Hematopoietic multipotent progenitor cell treated with erythropoietin and hydrocortisone succinate and interleukin-3 and kit ligand, for 17 days (in vitro differentiated cells): ENCODE measurements around the gene HTRA2.
A peak's percentile ranks its signal among the peaks of the same experiment; 100 is the strongest.

ENCODE experiments used
- DNase-seq: peaks from one replicate; pipeline ENCODE4 v3.0.0-alpha.2; 2015; ENCODE audit warnings: low spot score

The HTRA2 gene

DNA sequence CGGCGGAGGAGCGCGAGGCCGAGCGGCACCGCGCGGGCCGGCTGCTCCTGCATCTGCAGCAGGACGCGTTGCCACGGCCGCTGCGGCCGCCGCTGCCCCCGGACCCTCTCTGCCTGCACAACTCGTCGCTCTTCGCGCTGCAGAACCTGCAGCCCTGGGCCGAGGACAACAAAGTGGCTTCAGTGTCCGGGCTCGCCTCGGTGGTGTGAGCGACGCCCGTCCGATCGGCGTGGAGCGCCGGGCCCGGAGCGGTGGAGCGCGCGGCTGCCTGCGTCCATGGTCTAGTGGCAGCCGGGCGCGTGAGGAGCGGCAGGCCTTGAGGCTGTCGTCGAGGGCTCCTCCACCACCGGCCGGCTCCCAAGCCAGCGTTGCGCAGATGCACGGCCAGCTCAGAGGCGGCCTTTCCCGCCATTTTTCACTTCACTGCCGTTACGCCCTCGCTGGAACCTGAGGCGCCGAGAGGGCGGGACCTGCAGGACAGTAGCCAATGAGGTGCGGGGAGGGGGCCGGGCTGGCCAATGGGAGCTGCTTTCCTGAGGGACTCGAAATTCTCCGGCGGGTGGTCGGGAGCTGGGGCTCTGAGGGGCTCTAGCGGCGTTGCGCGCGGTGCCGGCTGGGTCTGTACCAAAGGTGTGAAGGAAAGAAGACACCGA is 13.6 kb upstream of the HTRA2 start:
- DNase-seq: peak; percentile 51

DNA sequence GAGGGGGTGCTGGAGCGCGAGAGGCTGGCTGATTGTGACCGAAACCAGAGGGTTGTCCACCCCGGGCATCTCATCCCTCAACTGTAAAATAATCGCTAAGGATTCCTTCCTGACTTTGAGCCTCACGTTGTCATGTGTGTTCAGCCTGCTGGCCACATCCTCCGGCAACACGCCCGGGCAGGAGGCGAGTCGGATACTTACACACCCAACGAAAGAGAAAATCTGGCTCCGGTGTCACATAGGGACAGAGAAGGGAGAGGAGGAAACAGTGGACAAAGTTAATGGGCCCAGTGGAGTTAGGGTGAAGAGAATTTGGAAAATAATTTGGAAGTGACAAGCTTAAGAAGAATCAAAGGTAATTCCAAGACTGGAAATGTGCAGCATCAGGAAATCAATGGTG is 13.1 kb upstream of the HTRA2 start:
- no peak for DNase-seq

DNA sequence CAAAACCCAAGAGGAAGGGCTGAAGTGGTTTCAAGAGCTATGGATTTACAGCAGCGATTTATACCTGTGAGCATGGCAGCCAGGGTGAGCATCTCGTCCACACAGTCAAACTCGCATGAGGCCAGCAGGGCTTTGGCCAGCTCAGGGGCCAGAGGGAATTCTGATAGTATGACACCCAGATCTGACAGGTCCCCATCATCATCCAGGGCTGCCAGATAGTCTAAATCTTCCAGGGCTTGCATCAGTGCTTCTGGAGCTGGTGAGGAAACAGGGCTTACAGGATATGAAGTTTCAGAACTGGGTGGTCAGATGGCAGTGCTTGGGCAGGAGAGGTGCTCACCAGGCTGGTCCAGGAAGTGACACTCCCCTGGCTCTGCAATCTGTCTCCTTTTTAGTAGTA is 7.2 kb upstream of the HTRA2 start:
- DNase-seq: no peak

DNA sequence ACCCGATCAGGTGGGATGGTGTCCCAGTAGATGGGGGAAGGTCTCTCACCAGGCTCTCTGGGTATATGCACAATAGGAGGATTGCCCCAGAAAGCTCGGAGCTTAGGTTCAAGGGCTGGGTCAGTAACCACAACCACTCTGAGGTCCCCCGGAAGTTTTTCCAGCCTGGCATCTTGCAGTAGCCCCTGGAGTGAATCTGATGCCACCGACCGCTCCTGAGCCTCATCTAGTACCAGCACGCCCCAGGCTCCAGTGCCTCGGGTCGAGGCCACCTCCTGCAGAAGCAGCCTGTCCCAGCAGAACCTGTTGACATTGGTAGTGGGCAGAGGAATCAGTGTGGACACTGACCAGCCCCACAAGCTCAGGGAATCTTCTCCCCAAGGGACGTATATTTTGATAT is 5.7 kb upstream of the HTRA2 start:
- DNase-seq: no peak

DNA sequence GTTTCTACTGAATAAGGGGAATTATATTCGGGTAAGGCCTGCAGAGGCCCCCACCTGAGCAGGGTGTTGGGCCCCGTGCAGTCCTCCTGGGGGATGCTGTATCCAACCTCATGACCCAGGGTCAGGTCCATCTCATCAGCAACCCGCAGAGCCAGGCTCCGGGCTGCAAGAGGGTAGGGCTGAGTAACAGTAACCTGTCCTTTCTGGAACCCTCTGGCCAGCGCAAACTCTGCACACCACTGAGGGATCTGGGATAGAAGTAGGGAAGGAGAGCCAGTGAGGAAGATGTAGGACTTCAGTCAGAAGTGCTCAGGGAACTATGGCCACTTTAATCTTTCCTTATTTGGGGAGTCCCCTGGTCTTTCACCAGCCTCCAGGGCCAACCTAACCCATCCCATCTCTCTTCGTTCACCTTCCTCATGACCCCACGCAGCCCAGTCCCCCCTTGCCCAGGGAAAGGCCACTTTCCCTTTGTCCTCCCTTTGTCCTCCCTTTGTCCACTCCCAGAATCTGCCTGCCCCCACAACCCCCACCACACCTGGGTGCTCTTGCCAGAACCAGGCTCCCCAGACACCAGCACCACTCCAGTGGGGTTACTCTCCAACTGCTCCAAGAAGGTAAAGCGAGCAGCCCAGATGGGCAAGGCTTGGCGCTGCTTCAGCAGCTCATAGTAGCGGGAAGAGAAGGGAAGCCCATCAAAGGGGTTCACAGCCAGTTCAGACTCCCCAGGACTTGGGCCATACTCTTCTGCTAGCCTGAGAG is 4.6 kb upstream of the HTRA2 start:
- DNase-seq: no peak

DNA sequence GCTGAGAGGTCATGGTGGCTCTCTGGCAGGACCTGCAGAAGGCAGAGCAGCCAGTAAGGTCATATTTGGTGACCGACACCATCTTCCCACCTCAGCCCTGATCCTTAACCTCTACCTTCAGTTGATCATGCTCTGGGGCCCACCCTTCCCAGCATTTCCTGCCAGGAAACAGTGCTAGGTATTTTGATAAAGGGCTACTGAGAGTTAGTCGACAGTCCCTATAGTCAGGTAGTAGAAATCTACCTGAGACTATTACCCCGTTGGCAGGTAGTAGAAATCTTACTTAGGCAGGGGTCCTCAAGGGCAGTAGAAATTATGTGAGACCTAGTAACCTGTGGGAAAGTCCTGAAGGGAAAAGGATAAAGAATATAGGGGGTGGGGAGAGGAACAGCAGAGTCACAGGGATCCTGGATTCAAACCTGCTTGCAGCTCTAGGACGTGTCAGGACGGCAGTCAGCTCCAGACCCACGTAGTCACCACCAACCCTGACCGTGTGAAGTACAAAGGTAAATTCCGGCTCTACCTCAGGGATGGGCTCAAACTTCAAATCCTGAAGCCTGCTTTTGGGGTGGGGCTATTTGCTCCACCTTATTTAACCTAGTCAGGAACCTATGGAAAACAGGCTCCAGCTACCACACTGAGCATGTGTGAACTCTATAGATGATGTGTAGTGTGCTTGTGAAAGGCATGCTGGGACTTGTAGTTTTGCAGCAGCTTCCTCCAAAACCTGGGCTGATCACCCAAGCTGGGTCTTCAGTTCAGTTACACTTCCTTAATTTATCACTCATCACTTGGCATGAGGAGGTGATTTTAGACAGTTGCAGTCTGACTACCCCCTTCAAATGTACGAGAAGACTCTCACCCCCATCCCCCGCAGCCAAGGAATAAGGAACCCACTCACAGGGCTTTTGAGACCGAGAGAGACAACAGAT is 3.8 kb upstream of the HTRA2 start, which contains the start of gene DQX1:
Gene DQX1, minus strand, starts transcription at position 515 of the 932 bp plus-strand sequence. Its CDS starts 502 bp downstream, at position 13.
- peak; percentile 28 for DNase-seq

DNA sequence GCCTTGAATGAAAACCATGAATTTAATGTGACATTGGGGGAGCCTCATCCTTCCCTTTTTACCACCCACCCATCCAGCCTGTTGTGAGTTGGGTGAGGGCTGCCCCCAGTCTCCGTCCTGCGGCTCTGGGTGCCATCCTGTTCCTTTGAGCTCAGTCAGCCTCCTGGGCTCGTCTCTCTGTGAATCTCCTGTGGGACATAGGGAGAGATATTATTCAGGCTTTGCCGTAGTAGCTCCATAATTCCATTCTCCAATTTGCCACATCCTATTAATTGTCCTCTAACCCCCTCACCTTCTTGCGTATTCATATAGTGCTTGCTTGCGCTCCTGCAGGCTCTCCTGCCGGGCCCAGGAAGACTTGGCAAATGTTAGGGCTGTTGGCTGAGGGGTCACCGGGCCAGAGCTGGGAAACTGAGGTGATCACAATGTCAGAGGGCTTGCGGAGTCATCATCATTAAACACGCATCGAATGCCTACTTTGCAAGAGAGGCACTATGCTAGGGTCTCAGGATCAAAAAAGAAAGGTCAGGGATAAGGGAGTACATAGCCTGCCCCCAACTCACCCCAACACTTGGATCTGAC is 3.0 kb upstream of the HTRA2 start:
- DNase-seq: no peak

DNA sequence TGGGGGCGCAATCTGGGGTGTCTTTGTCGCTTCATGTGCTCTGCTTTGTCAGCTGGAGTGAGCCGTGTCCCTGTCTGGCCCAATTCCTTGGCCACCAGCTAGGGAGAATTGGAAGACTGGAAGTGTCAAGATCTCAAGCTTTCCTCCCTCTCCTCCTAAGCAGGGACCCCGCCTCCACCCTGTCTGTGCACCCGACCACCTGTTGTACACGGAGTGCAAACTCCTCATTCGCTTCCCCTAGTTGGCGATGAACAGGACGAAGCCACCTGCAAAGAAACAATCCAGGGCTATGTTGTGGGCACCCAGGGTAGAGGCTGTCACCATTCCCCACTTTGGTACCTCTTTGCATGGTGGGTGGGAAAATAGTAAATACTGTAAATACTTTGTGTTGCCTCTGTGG is 2.0 kb upstream of the HTRA2 start:
- no peak for DNase-seq

DNA sequence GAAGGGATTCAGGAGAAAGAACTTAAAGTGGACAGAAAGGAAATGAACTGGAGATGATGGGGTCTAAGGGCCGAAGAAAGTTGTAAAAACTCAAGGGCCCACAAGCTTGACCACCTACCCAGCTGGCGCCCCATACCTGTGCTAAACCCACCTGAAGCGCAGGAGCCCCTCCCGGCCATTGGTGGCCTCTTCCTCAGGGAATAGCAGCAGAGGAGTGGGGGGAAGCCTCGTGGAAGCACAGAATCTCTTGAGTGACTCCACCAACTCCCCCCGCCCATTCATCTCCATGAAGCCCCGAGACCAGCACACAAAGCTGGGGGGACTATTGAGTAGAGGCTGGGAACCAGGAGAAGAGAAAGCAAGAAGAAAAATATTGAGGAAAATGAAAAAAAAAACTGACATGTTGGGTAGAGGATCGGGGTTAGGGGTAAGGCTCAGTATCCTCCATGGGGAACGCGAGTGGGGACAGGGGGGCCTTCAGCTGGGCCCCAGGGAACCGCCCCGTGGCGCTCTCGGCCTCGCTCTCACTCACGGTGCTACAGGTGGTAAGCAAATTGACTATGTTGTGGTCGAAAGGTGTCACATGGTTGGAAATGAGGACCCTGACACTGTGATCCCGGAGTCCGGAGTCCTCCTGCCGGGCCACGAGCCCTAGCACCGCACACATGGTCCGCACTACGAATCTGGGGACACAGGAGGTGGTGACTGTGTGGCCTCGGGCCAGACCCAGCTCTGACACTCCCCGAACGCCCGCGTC is 955 bp upstream of the HTRA2 start:
- DNase-seq: no peak

DNA sequence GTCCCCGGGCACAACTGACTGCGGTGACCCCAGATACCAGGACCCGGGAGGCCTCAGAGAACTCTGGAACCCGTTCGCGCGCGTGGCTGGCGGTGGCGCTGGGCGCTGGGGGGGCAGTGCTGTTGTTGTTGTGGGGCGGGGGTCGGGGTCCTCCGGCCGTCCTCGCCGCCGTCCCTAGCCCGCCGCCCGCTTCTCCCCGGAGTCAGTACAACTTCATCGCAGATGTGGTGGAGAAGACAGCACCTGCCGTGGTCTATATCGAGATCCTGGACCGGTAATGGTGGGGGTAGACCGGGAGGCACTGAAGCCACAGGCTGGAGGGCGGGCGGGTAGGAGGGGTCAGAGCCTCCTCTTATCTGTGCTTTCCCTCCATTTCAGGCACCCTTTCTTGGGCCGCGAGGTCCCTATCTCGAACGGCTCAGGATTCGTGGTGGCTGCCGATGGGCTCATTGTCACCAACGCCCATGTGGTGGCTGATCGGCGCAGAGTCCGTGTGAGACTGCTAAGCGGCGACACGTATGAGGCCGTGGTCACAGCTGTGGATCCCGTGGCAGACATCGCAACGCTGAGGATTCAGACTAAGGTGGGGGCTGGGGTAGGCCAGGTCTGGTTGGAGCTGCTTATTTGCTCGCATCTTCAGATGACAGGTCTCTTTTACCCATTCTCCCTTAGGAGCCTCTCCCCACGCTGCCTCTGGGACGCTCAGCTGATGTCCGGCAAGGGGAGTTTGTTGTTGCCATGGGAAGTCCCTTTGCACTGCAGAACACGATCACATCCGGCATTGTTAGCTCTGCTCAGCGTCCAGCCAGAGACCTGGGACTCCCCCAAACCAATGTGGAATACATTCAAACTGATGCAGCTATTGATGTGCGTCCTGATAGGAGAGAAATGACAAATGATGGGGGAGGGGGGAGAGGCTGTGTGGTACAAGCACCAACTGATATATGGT is 780 bp downstream of the HTRA2 start:
- peak; percentile 83 for DNase-seq

DNA sequence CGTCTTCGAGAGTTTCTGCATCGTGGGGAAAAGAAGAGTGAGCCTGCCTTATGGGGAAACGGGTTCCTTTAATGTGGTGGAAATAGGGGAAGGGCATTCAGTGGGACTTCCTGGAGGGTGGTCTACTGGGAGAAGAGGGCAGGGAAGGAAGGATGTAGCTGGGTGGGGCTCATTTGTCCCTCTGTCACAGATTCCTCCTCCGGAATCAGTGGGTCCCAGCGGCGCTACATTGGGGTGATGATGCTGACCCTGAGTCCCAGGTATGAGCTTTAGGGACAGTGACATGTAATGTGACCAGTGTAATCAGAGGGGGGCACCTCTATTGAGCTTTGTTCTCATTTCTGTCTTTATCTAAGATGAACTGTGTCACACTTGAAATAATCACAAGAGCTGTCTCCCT is 1.9 kb downstream of the HTRA2 start:
- no peak for DNase-seq

DNA sequence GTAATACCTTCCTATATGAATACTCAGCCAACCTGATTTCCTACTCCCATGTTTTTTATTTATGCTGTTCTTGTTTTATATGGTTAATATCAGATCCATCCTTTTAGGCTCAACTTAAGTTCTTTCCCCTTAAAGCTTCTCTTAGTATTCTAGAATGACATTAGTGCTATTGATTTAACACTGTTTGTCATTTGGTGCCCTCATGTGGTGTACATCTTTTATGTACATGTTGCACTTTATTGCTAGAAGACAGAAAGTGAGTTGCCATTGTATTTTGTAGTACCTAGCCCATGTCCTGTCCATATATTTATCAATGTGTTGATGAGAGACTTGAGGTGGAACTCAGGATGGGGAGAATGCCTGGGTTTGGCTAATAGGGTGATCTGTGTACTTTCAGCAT is 2.5 kb downstream of the HTRA2 start:
- DNase-seq: peak; percentile 79

DNA sequence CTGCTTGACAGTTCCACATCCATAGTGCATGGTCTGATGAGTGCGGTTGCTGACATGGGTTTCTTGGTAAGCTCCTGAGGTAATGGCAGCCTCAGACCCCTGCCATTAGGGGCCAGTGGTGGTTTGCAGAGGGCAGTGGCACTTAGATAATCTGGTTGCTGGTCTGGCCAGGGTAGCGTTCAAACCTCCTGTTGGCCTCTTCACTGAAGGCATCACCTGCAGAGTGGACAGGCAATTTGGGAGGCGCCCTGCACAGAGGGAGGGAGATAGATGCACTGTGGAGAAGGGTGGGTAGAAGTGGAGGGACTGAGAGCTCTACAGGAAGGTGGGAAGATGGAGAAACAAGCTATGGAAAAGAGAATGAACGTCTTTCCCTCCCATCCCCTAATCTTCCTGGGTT is 3.7 kb downstream of the HTRA2 start:
- no peak for DNase-seq

DNA sequence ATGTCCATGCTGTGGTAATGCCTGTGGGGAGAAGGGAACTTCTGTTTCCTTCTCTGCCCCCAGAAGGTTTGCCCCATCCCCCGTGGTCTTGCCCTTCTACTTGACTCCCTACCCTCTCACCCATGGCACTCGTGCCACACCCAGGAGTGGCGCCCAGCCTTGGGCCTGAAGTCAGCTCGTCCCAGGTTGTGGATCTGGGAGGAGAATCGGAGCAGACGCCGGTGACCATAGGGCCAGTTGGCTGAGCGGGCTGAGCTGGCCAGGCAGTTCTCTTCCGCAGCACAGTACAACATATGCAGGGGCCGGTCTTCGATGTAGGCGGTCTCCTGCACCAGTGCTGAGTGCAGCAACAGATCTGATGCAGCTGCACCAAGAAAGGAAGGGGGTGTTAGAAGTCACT is 4.7 kb downstream of the HTRA2 start:
- DNase-seq: no peak

DNA sequence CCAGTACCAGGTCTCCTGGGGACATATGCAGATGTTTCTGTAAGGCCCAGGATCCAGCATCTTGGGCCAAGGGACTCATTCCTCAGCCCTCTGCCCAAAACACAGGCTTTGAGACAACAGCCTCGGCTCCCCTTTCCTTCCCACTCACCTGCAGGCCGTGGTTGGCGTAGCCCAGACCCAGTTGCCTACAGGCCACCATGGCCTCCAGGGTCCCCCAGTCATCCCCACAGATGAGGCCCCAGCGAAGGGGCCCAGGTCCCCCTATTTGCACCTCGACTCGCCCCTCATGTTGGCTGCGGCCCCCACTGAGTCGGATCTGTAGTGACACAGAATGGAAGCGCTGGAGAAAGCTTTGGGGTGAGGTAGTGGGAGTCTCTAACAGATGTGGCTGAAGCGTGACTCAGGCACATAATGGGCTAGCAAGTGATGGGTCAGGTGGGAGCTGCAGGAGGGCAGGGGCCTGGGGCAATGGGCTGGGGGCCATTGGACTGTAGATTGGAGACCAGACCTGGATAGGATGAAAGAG is 5.8 kb downstream of the HTRA2 start:
- no peak for DNase-seq

DNA sequence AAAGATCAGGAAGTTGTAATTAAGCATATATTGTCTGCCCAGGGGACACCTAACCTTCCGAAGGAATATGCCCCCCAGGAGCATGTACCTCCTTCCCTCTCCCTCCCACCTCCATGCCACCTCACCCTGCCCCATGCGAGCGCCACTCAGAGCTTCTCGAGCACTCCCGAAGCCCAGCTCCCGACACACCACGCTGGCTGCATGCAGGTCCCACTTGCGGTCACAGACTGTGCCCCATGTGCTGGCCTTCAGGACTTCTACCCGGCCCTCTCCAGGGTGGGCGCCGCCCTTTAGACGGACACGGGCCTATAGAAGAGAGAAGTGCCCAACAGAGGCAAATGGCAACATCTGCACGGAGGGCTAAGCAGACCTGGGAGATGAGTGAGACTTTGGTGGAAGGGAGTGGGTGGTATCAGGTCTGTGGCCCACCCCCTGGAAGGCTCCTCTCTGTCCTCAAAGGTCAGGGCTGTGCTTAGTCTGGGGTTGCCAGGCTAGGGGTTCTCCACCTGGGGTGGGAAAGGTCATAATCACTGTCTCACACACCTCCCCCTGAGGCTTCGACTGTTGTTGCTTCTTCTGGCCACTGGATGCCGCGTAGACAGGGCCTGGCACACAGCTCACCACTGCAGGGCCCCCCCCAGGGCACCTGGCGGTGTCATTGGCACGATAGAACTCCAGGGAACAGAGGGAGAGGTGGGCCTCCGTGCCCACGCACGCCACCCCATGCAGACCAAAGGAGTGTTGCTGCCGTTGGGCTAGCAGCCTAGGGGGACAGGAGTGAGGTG is 6.6 kb downstream of the HTRA2 start:
- DNase-seq: no peak

DNA sequence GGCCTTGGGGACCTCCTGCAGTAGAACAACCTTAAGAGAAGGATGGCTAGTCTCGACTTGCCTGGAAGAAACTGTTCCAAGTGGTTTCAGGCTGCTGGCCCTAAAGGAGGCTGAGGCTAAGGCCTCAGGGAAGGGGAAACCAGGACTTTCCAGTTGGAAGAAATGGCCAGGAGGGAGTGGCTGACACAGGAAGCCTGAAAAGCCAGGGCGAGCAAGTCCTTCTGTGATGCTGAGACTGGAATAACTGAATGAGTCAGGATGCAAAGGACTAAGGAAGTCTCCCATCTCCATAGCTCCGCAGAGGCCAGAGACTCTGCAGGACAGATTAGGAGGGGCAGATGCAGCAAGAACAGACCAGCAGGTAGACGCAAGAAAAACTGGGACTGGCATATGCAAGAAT is 7.4 kb downstream of the HTRA2 start:
- DNase-seq: no peak

DNA sequence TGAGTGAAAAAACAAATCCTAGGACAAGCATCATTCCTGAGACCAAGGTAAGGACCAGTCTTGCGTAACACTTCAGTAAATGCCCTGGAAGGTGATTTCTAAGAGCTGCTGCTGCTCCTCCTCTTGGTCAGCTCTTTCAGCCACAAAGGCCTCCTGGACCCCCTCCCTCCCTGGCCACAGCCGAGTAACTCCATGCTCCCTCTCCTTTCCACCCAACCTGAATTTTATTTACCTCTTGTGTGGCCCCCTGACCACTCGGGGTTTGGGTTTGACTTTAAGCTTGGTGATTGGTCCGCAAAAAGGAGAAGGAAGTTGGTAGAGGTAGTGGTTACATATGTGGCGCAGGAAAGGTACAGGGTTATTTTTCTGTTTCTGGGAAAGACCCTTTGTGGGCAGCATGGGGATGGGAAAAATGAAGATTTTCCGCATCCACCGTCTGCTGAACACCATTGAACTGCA is 9.2 kb downstream of the HTRA2 start:
- DNase-seq: no peak

DNA sequence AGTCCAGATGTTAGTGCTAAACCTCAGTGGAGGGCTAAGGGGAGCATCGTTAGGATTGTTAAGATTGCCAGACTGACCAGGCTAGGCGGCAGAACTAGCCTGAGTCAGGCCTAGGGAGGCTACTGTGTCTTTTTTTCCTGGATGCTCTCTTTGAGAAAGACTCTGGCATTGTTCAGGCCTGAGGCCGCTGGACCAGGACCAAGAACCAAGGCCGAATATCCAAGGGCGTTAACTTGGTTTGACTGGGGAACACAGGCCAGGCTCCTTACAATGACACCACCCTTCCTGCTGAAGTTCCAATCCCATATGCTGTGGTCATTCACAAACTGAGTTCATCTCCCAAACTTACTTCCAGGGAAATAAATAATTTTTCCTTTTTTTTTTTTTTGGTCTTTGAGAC is 10.6 kb downstream of the HTRA2 start:
- no peak for DNase-seq
